Motor neuron (in vitro differentiated cells): ENCODE results near the gene CA10. TPM values are rescaled to one million over a fixed set of nuclear protein-coding genes. Genes with fewer than 3 reads are reported as not detected.

Experiments
- ATAC-seq, 8 experiments: fragments of 200-7000 bp; cut with Tn5 transposase; replicated peaks in 6 of 8; 2 replicates each; pipeline ENCODE4 v1.8.0; 2021; ENCODE audit warnings: mild to moderate bottlenecking in 8 of 8, moderate library complexity in 8 of 8
- H3K27ac ChIP-seq, 2 donors: fragments of 250-450 bp; sonication (Bioruptor Pico); 2 replicates each; pipeline ENCODE4 v1.9.0; 2021; ENCODE audit warnings: antibody characterized with exemption in 2 of 2, mild to moderate bottlenecking in 2 of 2, moderate library complexity in 1 of 2
- H3K4me1 ChIP-seq, 2 donors: fragments of 250-450 bp; sonication (Bioruptor Pico); replicated peaks in 1 of 2; 2 replicates each; pipeline ENCODE4 v1.6.1; 2021; ENCODE audit warnings: antibody characterized with exemption in 2 of 2, mild to moderate bottlenecking in 2 of 2, moderate library complexity in 1 of 2
- H3K4me3 ChIP-seq, 5 donors: fragments of 250-450 bp; sonication (Bioruptor Pico); 2 replicates each; pipeline ENCODE4 v1.9.0; 2021; ENCODE audit warnings: antibody characterized with exemption in 5 of 5, mild to moderate bottlenecking in 5 of 5, moderate library complexity in 4 of 5
- WGBS, 10 experiments: fragments of 450-650 bp; shearing (Covaris generic); methylation state at CpG; one replicate each; pipeline ENCODE4 v1.0.0; 2022; 5-methylcytosine and 5-hydroxymethylcytosine counted together
- in situ Hi-C, 9 experiments: fragments of 400-800 bp; cut with MboI; loops; one replicate each; pipeline ENCODE4 v1.15.0; 2021; ENCODE audit warnings: low sequenced_read_pairs in 9 of 9, low pct_unique_long_range_greater_than_20kb in 2 of 9; ENCODE audit not compliant: unreplicated experiment in 9 of 9
- total RNA-seq, 8 experiments: library from RNA; unstranded; fragments of 300-600 nt; gene quantifications; 2 replicates each; pipeline versions ENCODE4 v1.2.3 to v1.2.4, GENCODE V29; 2022

The CA10 gene
- total RNA-seq, 8 experiments from 2014 or later, result 0.21 to 14.4 (median 1.8) TPM

GRCh38 chr17:52027081-52027480 lies 131.4 kb downstream of the CA10 start:
- ATAC-seq, result peak in 1 of 8 experiments; percentile 42
- 41 to 100% methylated on average over 1 to 2 of the region's 2 CpGs; no CpG with 5 or more reads in 8 of the 10 experiments for WGBS, 10 experiments
- Histone ChIP-seq H3K4me3 (no peak overlapping the region), H3K27ac (no peak overlapping the region), H3K4me1 (peaks cover 0 to 5% of the 10 kb centered on the region in 2 donors)
- in situ Hi-C loops, result no loop called here

GRCh38 chr17:52026075-52026474 lies 132.4 kb downstream of the CA10 start:
- 0 to 100% (median 65%) methylated on average over 1 to 2 of the region's 2 CpGs; no CpG with 5 or more reads in 1 of the 10 experiments for WGBS, 10 experiments

GRCh38 chr17:52025236-52025635 lies 133.3 kb downstream of the CA10 start:
- no peak for ATAC-seq
- in situ Hi-C loops, result no loop called here
- H3K4me3 ChIP-seq, result no peak overlapping the region
- peaks cover 0 to 5% of the 10 kb centered on the region in 2 donors for H3K4me1 ChIP-seq
- no peak overlapping the region for H3K27ac ChIP-seq

More at GRCh38 chr17:52026075-52026474, 132.4 kb downstream of the CA10 start:
- Histone ChIP-seq H3K4me1 (peaks cover 0 to 5% of the 10 kb centered on the region in 2 donors), H3K4me3 (no peak overlapping the region), H3K27ac (no peak overlapping the region)
- in situ Hi-C loops, result no loop called here
- no peak for ATAC-seq

GRCh38 chr17:52024300-52024870 lies 134.1 kb downstream of the CA10 start:
- H3K4me1 ChIP-seq, result peaks cover 0 to 5% of the 10 kb centered on the region in 2 donors
- 0 to 100% (median 48%) methylated on average over 1 to 2 of the region's 2 CpGs; no CpG with 5 or more reads in 4 of the 10 experiments for WGBS, 10 experiments
- no peak overlapping the region for H3K4me3 ChIP-seq
- H3K27ac ChIP-seq, result no peak overlapping the region
- ATAC-seq, result no peak
- in situ Hi-C loops, result no loop called here

- in situ Hi-C loops, result no loop called here
- no peaks in the 10 kb centered on the region for H3K4me1 ChIP-seq
- H3K27ac ChIP-seq, result no peak overlapping the region
- no peak for ATAC-seq
- H3K4me3 ChIP-seq, result no peak overlapping the region
- 10 to 100% (median 95%) methylated on average over 1 of the region's 1 CpG for WGBS, 10 experiments
Observed at GRCh38 chr17:52011064-52011463, 147.4 kb downstream of the CA10 start.

GRCh38 chr17:51999654-52000053 lies 158.9 kb downstream of the CA10 start:
- in situ Hi-C loops, result no loop called here
- Histone ChIP-seq H3K4me1 (no peaks in the 10 kb centered on the region), H3K4me3 (no peak overlapping the region), H3K27ac (no peak overlapping the region)
- no peak for ATAC-seq
- 0 to 100% (median 61%) methylated on average over 1 to 3 of the region's 3 CpGs; no CpG with 5 or more reads in 2 of the 10 experiments for WGBS, 10 experiments

- Histone ChIP-seq H3K4me3 (no peak overlapping the region), H3K27ac (no peak overlapping the region), H3K4me1 (no peaks in the 10 kb centered on the region)
- 0 to 86% (median 80%) methylated on average over 1 to 2 of the region's 2 CpGs; no CpG with 5 or more reads in 1 of the 10 experiments for WGBS, 10 experiments
- in situ Hi-C loops, result no loop called here
- ATAC-seq, result no peak
Observed at GRCh38 chr17:51997723-51998122, 160.8 kb downstream of the CA10 start.

GRCh38 chr17:51995797-51996403 lies 162.6 kb downstream of the CA10 start:
- Histone ChIP-seq H3K4me3 (no peak overlapping the region), H3K4me1 (no peaks in the 10 kb centered on the region), H3K27ac (no peak overlapping the region)
- no peak for ATAC-seq
- in situ Hi-C loops, result no loop called here

- Histone ChIP-seq H3K4me1 (no peaks in the 10 kb centered on the region), H3K4me3 (no peak overlapping the region), H3K27ac (no peak overlapping the region)
- in situ Hi-C loops, result no loop called here
- no peak for ATAC-seq
- 15 to 100% (median 67%) methylated on average over 2 to 8 of the region's 8 CpGs for WGBS, 10 experiments
Observed at GRCh38 chr17:51992864-51993416, 165.6 kb downstream of the CA10 start.

GRCh38 chr17:51971121-51971520 lies 187.4 kb downstream of the CA10 start:
- Histone ChIP-seq H3K27ac (no peak overlapping the region), H3K4me1 (no peaks in the 10 kb centered on the region), H3K4me3 (no peak overlapping the region)
- in situ Hi-C loops, result loop anchor here in 1 of 9 experiments (25.0 kb wide), 1 partner anchor 91 kb away; no protein-coding TSS in a partner anchor
- 0 to 92% (median 20%) methylated on average over 1 of the region's 1 CpG; no CpG with 5 or more reads in 3 of the 10 experiments for WGBS, 10 experiments
- ATAC-seq, result no peak

GRCh38 chr17:51961689-51962088 lies 196.8 kb downstream of the CA10 start:
- Histone ChIP-seq H3K4me1 (peaks cover 0 to 23% of the 10 kb centered on the region in 2 donors), H3K27ac (no peak overlapping the region), H3K4me3 (no peak overlapping the region)
- ATAC-seq, result no peak
- 10 to 96% (median 84%) methylated on average over 3 to 6 of the region's 7 CpGs; no CpG with 5 or more reads in 2 of the 10 experiments for WGBS, 10 experiments
- in situ Hi-C loops, result loop anchor here in 1 of 9 experiments (25.0 kb wide), 1 partner anchor 101 kb away; no protein-coding TSS in a partner anchor

- no peak overlapping the region for H3K27ac ChIP-seq
- peaks cover 2 to 31% of the 10 kb centered on the region in 2 donors for H3K4me1 ChIP-seq
- WGBS, 10 experiments, result 0 to 60% (median 44%) methylated on average over 1 to 5 of the region's 5 CpGs; no CpG with 5 or more reads in 1 of the 10 experiments
- in situ Hi-C loops, result loop anchor here in 1 of 9 experiments (25.0 kb wide), 1 partner anchor 105 kb away; no protein-coding TSS in a partner anchor
- ATAC-seq, result peak in 5 of 8 experiments; percentile 93 to 97 (median 96)
- H3K4me3 ChIP-seq, result no peak overlapping the region
Observed at GRCh38 chr17:51957786-51958185, 200.7 kb downstream of the CA10 start.

- 20 to 95% (median 51%) methylated on average over 1 to 2 of the region's 2 CpGs; no CpG with 5 or more reads in 4 of the 10 experiments for WGBS, 10 experiments
- in situ Hi-C loops, result loop anchor here in 1 of 9 experiments (25.0 kb wide), 1 partner anchor 107 kb away; no protein-coding TSS in a partner anchor
Observed at GRCh38 chr17:51955245-51955644, 203.3 kb downstream of the CA10 start.

More at GRCh38 chr17:51955245-51955644, 203.3 kb downstream of the CA10 start:
- no peak overlapping the region for H3K4me3 ChIP-seq
- ATAC-seq, result no peak
- H3K4me1 ChIP-seq, result peaks cover 2 to 31% of the 10 kb centered on the region in 2 donors
- no peak overlapping the region for H3K27ac ChIP-seq
